CD4-positive, alpha-beta T cell treated with Interleukin-1 beta for 1 hour (primary cell): ENCODE data around the gene DAD1.
"Not testable (repeated sequence)": the region's sequence is repeated elsewhere in the genome, so short reads cannot be mapped to it uniquely, and the experiment has no call there.

Source experiments
- DNase-seq, 2 donors: peaks; one replicate each; pipeline ENCODE4 v3.0.0-alpha.2; 2020 to 2022

Gene DAD1

DNA sequence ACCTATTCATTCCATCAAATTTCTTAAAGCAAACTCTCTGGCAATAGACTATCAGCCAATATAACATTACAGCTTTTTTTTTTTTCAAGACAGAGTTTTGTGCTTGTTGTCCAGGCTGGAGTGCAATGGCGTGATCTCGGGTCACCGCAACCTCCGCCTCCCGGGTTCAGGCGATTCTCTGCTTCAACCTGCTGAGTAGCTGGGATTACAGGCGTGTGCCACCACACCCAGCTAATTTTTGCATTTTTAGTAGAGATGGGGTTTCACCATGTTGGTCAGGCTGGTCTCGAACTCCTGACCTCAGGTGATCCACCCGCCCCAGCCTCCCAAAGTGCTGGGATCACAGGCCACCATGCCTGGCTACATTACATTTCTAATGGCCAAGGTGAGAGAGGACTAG lies 22.8 kb downstream of the DAD1 start:
- not testable (repeated sequence) for DNase-seq

DNA sequence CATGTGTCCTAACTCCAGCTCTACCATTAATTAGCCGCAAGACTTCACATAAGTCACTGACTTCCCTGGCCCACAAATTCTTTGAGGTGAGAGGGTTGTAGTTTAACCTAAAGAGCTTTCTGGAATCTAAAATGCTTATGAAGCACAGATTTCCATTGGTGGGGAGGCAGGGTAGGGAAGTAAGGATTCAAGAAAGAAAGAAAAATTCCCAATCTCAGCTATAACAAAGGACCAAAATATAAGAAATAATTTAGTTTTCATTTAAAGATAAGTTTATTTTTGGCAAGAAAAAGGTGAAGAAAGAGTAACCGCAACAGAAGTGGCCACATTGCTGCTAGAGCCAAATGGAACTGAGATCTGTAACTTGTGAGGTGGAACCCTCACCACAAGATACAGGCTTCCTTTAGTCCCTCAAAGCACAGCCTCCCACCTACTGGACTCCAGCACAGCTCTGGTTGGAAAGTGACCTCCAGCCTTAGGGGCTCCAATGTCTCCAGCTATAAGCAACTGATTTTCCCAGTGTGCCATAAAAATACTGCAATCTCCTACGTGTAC lies 23.6 kb downstream of the DAD1 start:
- no peak for DNase-seq

DNA sequence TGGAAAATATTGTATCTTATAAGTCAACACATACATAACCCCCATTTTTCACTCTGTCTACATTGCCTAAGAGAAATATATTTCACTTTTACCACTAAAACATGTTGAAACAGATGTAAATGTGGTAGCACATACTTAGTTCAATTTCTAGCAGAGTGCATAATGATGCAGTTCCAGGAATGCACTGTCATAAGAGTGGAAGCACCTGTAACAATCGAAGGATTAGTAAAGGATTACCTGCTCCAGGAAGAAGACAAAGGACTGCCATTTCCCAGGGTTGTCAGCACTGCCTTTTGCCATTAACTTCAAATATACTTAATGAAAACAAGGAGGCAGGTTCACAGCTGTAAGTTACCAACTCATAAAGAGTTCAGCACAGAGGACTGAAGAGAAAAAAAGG lies 24.6 kb downstream of the DAD1 start:
- no peak for DNase-seq

DNA sequence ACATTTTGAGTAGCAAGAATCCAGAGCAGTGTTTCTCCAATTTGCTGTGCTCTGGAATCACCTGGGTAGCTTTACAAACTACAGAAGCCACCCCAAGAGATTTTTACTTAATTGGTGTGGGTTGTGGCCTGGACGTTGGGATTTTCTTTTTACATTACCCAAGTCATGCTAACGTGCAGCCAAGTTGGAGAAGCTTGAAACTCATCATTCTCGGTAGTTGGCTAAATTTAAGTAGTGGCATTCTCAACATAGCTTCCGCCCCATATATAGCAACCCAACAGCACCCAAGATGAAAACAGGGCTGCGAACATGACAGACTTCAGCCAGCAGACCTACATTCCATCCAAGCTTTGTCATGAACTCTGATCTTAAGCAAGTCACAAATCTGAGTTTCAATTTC lies 25.0 kb downstream of the DAD1 start:
- DNase-seq, result no peak

DNA sequence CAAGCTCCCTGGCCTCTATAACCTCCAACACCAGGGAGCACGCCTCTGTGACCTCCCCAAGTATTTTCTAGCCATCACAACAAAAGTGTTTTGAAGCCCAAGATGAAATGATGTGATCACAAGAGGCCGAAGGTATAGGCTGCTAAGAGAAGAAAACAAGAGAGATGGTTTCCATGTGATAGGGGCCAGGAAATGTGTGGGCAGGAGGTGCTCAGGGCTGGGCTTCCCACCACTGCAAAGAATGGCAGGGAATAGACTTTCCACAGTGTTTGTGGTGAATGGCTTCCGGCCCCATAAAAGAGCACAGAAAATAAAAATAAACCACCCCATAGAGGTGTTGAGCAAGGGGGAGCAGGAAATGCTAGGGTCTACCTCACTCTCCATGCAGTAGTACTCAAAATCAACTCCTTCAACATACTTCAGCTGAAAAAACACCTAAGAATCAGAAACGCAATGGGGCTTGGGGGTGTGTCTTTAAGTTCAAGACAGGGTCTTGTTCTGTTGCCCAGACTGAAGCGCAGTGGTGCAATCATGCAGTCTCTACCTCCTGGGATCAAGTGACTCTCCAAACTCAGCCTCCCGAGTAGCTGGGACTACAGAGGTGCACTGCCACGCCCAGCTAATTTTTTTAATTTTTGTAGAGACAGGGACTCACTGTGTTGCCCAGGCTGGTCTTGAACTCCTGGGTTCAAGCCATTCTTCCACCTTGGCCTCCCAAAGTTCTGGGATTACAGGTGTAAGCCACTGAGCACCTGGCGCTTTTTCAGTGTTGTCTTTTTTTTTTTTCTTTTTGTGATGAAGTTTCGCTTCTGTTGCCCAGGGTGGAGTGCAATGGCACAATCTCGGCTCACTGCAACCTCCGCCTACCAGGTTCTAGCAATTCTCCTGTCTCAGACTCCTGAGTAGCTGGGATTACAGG lies 27.1 kb downstream of the DAD1 start:
- DNase-seq, result peak; percentile 75 to 88

DNA sequence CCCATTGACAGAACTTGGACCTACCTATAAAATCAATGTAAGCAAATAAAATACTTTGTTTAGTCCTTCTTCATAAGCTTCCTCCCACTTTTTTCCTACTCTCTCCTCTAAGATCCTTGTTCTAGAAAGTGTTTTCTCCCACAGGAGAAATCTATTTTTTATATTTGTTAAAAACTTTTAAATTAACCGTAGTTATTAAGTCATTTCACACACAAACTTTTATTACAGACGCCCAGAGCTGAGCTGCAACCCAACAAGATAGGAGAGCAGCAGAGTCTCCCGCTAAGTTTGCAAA lies 27.7 kb downstream of the DAD1 start:
- peak in 1 of 2 donors; percentile 22 for DNase-seq

DNA sequence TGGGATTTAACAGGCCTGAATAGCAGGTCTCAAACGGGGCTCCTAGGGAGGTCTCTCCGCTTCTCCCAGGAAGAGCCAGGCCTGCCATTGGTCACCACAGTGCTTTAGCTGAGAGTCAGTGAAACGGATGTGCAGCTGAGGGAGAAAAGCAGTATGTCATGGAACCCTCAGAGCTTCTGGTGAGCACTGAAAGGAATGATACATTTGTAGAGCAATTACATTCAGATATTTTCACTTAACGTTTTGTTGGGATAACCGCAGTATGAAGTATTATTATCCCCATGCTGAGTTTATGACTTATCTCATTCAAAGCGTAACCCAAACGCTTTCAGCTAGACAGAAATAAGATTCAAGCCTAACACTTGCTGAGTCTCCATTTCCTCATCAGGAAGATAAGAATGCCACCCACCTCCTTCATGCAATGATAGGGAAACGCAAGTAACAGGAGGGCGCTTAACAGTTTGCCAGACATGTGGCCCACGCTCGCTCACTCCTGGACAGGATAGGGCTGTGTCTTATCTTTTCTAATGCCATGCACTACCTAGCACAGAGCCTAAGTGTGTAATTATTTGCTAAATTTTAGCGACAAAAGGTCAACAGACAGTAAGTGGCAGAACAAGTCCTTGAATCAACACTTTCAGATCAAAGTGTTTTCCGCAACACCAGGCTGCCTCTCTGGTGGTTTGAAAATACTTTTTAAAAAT lies 28.2 kb downstream of the DAD1 start:
- peak in 1 of 2 donors; percentile 17 for DNase-seq

DNA sequence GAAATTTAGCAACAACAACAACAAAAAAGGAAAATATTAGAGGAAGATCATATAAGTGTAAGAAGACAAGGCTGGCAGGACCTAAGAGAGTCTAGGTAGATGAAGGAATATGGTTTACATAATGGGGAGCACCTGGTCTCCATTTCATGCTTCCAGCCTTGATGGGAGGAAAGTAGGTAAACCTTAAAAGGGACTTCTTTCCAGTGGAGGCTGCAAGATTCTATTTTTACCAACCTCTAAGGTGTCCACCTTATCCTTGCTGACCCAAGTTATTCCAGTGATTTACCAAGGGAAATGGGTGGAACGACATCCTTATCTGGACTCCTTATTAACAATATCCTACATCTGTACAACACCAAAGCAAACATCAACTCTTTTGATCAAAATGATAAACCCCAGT lies 30.0 kb downstream of the DAD1 start:
- peak in 1 of 2 donors; percentile 11 for DNase-seq

DNA sequence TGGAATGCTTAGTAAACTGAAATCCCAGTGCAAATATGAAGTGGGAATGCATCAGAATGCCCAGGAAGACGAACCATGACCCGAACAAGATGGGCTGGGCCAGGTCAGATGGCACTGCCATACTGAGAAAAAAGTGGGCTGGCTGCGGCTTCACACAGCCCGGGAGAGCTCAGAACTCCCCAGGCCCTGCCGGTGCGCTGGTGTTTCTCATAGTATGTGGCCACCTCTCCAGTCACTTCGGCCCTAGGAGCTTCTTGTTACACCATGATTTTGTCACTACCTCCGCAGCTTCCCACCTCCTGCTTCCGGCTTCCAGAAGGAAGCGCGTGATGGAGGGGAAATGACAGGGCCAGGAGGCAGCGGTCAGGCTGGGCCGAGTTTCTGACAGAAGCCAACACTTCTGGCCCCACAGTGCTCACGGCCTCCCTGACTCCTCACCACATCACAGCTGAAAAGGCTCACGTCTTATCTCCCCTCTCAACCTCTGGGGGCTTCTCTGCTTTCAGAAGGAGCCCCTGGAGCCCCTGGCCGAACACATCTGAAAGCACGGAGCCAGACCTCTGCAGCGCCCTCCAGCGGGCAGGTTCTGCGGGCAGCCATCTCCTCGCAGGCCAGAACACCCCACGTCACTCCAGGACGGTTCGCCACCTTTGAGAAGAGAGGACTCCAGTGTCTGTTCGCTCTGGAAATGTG lies 30.7 kb downstream of the DAD1 start:
- peak; percentile 63 to 79 for DNase-seq

DNA sequence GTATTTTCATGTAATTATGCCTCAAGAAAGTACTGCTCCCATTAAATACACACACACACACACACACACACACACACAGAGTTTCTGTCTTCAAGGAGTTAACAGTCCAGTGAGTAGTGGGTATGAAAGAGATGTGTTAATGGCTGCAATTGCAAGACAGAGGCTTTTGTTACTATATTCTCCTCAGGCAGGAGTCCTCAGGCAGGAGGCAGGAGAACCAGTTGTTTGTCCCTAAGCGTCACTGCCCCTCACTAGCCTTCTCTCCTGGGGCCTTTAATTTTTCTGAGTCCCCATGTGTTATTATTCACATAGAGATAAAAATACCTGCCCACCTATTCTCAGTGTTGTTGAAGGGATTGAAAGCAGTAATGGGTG lies 31.2 kb downstream of the DAD1 start:
- peak in 1 of 2 donors; percentile 21 for DNase-seq

DNA sequence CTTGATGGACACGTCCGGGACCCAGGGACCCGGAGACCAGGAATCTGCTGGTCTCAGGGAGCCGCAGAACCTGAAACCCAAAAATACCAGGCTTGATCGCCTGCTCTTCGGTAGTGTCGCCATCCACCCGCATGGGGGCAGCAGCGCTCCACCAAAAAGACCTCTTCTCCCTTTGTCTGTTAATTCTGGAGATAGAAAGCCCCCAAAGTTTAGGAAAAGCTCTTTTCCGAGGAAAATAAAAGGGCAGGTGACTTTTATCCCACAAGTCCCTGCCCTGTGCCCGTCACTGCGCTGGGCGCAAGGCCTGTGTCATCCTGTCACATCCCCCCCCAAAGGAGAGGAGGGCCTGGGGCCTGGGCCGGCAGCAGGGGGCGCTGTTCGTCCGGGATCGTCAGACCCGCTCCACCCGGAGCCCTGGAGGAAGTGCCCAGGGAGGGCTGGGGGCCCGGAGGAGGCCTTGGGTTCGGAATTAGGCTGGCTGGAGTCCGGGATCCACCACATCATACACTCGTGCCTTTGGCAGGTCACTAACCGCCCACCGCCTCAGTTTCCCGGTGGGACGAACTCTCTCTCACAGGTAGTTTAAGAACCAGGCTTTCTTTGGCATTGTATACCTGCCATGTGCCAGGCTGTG lies 31.9 kb downstream of the DAD1 start:
- peak; percentile 87 to 88 for DNase-seq

DNA sequence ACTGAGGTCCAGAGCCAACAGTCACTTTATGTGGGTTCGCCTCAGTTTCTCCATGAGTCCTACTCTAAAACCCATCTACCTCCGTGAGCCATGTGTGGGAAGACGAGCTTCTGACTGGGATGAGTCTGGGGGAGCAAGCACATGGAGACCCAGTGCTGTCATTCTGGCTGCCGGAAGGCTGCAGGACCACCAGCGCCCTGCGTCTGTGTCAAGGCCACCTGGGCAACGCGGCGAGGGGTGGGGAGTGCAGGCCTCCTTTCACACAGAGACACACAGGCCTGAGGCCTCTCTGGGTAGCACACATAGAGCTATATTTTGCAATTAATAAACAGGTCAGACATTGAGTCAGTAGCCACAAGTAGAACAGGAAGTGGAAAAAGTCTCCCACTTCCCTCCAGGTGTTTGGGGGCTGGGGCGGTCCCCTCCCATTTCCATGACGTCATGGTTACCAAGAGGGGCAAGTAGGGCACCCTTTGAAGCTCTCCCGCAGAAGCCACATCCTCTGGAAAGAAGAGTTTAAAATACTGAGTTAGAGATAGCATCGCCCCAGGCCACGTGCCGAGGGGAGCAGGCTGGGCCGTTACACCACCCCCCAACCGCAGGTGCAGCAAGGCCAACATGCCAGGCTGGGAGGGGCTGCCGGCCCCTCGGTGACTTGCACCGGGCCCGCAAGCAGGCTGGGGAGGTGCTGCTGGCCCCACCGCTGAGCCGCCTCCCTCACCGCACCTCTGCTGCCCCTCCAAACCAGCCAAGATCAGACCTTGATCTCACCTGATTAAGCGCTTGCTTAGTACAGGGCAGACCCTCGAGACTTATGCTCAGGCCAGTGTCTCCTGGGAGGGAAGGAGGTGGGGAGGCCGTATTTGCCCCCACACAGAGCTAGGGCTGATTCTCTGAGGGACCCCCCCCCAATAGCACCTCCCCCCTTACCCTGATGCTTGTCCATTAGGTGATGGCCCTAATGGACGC lies 32.7 kb downstream of the DAD1 start:
- peak; percentile 98 to 99 for DNase-seq

DNA sequence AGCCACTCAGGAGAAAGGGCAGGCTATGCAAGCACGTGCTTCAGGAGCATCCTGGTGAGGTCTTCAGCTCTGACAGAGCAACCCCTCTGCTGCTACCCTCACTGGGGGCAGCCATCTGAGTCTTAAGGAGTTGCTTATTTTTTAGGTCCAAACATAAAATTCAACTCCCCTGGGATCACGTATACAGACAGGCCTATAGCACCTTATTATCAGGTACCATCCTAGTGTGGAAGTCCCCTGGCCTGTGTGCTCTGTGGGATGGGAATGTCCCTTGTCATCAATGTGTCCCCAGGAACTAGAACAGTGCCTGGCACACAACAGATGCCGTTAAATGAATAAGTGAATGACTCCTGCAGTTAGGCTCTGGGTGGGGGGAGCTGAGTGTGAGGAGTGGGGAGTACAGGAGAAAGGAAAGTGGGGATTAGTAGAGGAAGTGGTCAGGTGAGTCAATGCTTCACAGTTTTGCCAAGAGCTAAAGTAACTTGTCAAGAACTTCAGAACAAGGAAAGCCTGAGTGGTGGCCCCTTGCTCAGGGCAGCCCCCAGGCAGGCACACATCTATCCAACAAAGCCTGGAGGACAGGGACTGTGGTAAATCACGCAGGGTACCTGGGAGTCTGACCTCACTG lies 33.5 kb downstream of the DAD1 start:
- peak; percentile 63 to 73 for DNase-seq

DNA sequence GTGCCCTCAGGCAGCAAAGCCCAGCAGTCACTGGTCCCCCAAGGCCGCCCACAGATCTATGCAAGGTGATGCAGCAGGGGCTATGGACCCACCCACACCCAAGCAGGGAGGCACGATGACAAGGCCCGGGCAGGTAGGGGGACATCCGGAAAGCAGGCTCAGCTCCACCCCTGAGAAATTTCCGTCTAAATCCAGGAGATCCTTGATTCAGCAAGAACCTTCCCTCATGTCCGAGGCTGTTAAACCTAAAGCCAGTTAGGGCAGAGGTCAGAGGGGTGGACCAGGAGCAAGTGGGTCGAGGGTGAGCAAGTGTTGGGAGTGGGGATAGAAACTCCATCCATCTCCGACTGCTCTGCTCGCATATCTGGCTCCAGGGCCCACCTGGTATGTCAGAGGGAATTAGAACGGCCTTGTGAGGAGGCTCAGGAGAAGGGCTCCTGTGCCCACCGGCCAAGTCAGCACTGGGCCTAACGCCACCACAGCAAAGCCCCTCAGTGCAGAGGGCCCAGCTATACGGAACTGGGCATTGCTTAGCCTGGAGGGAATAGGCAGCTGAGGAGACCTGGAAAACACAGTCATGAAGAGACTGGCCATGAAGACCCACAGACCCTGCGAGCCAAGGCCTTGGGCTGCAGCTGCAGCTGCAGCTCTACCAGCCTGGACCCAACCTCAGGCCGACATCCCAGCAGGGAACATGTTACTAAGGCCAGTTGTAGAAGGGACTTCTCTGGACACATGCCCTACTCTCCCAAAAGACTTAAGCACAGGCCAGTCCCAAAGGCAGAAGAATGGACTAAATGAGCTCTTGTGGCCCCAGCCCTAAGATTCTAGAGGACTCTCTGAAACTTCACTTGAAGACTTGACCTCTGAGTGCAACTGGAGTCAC lies 34.3 kb downstream of the DAD1 start:
- peak in 1 of 2 donors; percentile 52 for DNase-seq

DNA sequence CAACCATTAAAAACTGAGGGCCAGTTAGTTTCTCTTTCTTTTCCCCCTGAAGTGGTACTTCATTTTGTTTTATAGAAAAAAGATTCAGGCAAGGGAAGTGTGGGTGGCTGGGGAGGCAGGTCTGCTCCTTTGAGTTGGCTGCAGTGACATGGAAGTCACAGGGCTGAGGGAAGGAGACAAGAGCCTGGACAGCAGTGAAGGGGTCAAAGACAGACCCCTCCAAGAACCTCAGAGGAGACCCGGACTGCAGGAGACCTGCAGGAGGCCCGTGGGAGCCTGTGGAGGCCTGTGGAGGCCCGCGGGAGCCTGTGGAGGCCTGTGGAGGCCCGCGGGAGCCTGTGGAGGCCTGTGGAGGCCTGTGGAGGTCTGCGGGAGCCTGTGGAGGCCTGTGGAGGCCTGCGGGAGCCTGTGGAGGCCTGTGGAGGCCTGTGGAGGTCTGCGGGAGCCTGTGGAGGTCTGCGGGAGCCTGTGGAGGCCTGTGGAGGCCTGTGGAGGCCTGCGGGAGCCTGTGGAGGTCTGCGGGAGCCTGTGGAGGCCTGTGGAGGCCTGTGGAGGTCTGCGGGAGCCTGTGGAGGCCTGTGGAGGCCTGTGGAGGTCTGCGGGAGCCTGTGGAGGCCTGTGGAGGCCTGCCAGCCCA lies 35.0 kb downstream of the DAD1 start:
- peak in 1 of 2 donors; percentile 59 for DNase-seq

DNA sequence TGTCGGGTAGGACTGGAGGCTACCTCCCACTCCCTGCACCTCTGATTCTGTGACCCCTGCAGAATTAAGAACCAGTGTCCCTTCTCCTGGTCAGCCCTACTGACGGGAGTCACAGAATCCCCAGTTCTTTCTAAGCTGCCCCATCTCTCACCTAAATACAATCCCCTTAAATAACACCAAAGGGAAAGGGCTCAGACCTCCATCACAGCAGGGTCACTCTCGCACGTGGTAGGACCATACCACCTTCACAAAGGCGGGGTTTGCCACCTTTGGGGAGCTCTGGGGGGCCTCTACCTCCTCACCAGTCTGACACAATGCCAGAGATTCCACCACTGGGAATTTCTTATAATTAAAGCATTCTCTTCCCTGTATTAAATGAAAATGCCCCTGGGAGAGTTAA lies 35.6 kb downstream of the DAD1 start:
- no peak for DNase-seq

DNA sequence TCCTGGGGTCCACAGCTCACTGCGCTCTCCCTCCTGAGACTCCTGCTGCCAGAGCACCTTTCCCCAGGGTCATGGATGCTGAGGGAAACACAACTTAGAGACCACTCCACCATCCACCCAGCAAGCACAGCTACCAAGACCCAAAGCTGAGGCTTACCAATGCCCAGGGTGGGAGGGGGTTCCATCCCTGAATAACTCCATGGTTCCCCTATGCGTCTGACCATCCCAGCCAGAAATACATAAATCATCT lies 36.3 kb downstream of the DAD1 start:
- DNase-seq, result peak in 1 of 2 donors; percentile 7

DNA sequence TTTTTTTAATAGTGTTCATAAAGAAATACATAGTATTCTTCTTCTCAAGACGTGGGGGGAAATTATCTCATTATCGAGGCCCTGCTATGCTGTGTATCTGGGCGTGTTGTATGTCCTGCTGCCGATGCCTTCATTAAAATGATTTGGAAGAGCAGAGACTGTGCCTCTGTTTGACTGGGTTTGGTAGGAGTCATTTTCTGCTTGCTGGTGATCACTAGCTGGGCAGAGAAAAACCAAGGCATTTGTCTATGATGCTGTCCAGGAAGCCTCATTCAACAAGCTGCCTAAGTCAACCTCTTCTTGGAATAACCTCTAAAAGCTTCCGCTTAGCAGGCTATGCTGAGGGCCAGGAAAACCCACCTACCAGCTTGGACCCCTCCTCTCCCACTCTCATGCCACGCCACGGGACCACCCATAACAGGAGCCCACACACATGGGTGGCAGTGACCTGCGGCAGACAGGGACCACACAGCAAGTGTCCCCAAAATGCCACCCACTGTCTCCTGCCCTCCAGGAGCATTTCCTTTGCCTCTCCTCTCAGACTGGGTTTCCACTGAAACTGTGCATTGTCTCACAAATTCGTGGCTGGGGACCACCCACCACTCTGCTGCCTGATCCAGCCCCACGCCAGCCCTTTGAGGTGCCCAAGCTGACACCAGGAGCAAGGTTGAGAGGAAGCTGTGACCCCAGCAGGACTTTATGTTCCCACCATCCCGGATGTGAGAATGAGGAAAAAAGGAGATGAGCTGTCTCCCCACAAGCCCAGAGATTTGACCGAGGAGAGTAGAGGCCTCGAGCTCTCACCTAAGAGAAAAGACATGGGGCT lies 36.8 kb downstream of the DAD1 start:
- peak in 1 of 2 donors; percentile 21 for DNase-seq

DNA sequence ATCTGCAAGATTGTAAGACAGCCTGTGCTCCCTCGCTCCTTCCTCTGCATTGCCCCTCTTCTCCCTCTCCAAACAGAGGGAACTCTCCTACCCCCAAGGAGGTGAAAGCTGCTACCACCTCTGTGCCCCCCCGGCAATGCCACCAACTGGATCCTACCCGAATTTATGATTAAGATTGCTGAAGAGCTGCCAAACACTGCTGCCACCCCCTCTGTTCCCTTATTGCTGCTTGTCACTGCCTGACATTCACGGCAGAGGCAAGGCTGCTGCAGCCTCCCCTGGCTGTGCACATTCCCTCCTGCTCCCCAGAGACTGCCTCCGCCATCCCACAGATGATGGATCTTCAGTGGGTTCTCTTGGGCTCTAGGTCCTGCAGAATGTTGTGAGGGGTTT lies 37.4 kb downstream of the DAD1 start:
- peak in 1 of 2 donors; percentile 21 for DNase-seq
